ENCODE measurements around the gene EFNA3.

The EFNA3 gene

GRCh38 chr1:155048449-155049334 lies 29.9 kb upstream of the EFNA3 start:
- DNase-seq (ENCODE audit: low read depth in 2 of 2) = no peak

GRCh38 chr1:155049651-155050559 lies 28.7 kb upstream of the EFNA3 start:
- DNase-seq (ENCODE audit: low read depth in 2 of 2) = no peak

- peak; percentile 66 to 69 for DNase-seq (ENCODE audit: low read depth in 2 of 2)
These were observed 27.9 kb upstream of the EFNA3 start, which contains the start of gene ADAM15 for GRCh38 chr1:155050560-155051341. ADAM15 (plus strand) TSS chr1:155051316; CDS start chr1:155051387, 71 bp downstream.

- no peak for DNase-seq (ENCODE audit: low read depth in 2 of 2)
These were observed 27.3 kb upstream of the EFNA3 start for GRCh38 chr1:155051342-155051776.

GRCh38 chr1:155051777-155052398 lies 26.7 kb upstream of the EFNA3 start:
- DNase-seq (ENCODE audit: low read depth in 2 of 2) = no peak

- DNase-seq (ENCODE audit: low read depth in 2 of 2) = no peak
These were observed 25.9 kb upstream of the EFNA3 start for GRCh38 chr1:155052439-155053395.

- DNase-seq (ENCODE audit: low read depth in 2 of 2) = no peak
These were observed 25.0 kb upstream of the EFNA3 start for GRCh38 chr1:155053531-155054105.

GRCh38 chr1:155057104-155057503 lies 21.5 kb upstream of the EFNA3 start:
- DNase-seq (ENCODE audit: low read depth in 2 of 2) = no peak

- no peak for DNase-seq (ENCODE audit: low read depth in 2 of 2)
These were observed 20.8 kb upstream of the EFNA3 start for GRCh38 chr1:155057788-155058211.

- DNase-seq (ENCODE audit: low read depth in 2 of 2) = no peak
These were observed 17.9 kb upstream of the EFNA3 start for GRCh38 chr1:155060736-155061135.

GRCh38 chr1:155061381-155062150 lies 17.1 kb upstream of the EFNA3 start:
- peak; percentile 87 for DNase-seq (ENCODE audit: low read depth in 2 of 2)

- DNase-seq (ENCODE audit: low read depth in 2 of 2) = no peak
These were observed 16.4 kb upstream of the EFNA3 start for GRCh38 chr1:155062151-155062686.

GRCh38 chr1:155062702-155063411 lies 15.8 kb upstream of the EFNA3 start:
- peak; percentile 67 to 73 for DNase-seq (ENCODE audit: low read depth in 2 of 2)

- peak; percentile 67 to 71 for DNase-seq (ENCODE audit: low read depth in 2 of 2)
These were observed 15.0 kb upstream of the EFNA3 start, which contains the start of gene EFNA4 for GRCh38 chr1:155063550-155064110. EFNA4 (plus strand) TSS chr1:155063740; CDS start chr1:155063824, 84 bp downstream.

GRCh38 chr1:155064111-155064831 lies 14.4 kb upstream of the EFNA3 start:
- DNase-seq (ENCODE audit: low read depth in 2 of 2) = no peak

GRCh38 chr1:155064832-155065429 lies 13.7 kb upstream of the EFNA3 start:
- no peak for DNase-seq (ENCODE audit: low read depth in 2 of 2)

All from stimulated activated CD8-positive, alpha-beta memory T cell treated with anti-CD3 and anti-CD28 coated beads, Interleukin-15, amount 100 ng/mL, for 48 hours (primary cell).